Measurements from ENCODE around the gene SRBD1. TPM values are rescaled to one million over a fixed set of nuclear protein-coding genes. Genes with fewer than 3 reads are reported as not detected.

Gene SRBD1
- total RNA-seq, 2 donors from 2014 or later, result 17.6 to 25.4 TPM

DNA sequence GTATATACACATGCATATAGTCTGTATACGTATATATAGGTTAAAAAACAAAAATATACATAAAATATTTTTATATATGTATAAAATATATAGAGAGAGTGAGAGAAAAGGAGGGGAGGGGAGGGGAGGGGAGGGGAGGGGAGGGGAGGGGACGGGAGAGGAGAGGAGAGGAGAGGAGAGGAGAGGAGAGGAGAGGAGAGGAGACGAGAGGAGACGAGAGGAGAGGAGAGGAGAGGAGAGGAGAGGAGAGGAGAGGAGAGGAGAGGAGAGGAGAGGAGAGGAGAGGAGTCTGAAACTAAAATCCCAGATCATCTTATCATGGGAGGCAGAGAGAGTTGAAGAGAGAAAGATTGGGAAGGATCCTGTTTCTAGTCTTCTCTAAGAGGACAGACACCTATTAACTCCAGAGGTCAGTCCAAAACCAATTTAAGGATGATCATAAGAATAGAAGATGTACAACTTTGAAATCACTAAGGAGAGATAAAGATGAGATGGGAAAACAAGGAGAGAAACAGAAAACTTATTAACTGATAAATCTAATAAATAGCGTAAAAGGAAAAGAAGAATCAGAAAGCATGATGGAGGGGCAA is 195.4 kb downstream of the SRBD1 start:
- peaks cover 26% of the 10 kb centered on the region for H3K36me3 Mint-ChIP-seq

DNA sequence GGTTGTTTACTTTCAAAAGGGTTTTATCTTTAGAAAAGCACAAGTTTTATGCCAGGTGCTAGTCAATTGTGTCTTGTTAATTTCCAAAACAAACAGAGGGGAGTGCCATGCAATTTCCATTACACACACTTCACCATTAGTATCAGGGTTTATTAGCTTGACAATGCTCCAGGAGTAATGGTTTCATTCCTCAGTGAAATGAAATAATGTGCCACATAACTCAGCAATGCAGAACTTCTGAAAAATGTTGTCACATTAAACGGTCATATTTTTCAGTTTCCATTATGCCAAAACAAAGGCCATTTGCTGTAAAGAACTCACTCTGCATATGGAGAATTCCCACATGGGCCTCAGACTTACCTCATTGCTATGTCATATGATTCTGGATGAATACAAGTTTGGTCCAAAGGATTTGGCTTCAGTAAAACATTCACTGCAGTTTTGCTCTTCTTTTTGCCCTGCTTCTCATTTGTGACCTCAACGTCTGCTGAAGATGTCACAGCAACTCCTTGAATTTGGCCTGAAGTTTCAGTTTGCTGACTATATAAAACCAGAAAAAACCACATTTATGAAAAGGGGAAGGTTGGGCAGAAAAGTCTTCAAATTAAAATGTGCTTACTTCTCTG is 198.2 kb downstream of the SRBD1 start:
- Mint-ChIP-seq H3K36me3 (peaks cover 15% of the 10 kb centered on the region), H3K4me3 (no peak overlapping the region), H3K9me3 (no peaks in the 10 kb centered on the region), H3K27ac (no peak overlapping the region), H3K4me1 (ENCODE audit: low read depth in 2 of 2) (no peaks in the 10 kb centered on the region), H3K27me3 (no peaks in the 10 kb centered on the region)
- ATAC-seq (no peak), DNase-seq (ENCODE audit: low spot score) (no peak)

More for the DNA sequence above, 195.4 kb downstream of the SRBD1 start:
- Mint-ChIP-seq H3K9me3 (no peaks in the 10 kb centered on the region), H3K27ac (no peak overlapping the region), H3K4me1 (ENCODE audit: low read depth in 2 of 2) (no peaks in the 10 kb centered on the region), H3K4me3 (no peak overlapping the region), H3K27me3 (no peaks in the 10 kb centered on the region)
- DNase-seq (ENCODE audit: low spot score) (no peak), ATAC-seq (no peak)

DNA sequence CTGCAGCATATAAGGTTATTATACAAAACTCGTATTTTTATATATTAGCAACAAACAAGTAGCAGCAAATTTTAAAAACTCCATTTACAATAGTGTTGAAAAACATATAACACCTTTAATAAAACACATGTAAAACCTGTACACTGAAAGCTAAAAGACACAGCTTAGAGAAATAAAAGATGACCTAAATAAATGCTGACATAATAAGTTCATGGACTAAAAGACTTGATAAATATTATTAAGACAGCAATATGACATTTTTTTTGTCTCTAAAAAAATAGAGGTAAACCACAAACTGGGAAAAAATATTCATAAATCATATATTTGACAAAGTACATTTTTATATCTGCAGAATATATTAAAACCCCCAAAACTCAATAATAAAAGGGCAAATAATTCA is 201.4 kb downstream of the SRBD1 start:
- Mint-ChIP-seq H3K27me3 (no peaks in the 10 kb centered on the region), H3K36me3 (peaks cover 15% of the 10 kb centered on the region), H3K4me3 (no peak overlapping the region), H3K27ac (no peak overlapping the region), H3K4me1 (ENCODE audit: low read depth in 2 of 2) (no peaks in the 10 kb centered on the region), H3K9me3 (no peaks in the 10 kb centered on the region)
- ATAC-seq (no peak), DNase-seq (ENCODE audit: low spot score) (no peak)

DNA sequence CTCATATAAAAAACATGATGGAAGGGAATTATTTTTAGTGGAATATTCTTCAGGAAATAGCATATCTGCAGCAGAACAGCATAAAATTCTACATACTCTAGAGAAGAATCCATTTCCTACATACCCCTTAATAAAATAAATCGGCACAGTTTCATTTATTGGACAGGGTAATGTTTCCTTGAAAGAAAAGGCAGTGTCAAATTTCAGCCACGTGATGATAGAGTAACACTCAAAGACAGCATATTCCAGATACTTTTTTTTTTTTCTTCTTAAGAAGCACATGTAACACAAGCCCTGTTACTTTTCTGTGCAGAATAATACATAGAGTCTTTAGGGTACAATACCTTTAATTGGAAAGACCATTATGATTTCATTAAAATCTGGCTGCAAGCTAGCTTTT is 204.4 kb downstream of the SRBD1 start:
- Mint-ChIP-seq H3K4me1 (ENCODE audit: low read depth in 2 of 2) (no peaks in the 10 kb centered on the region), H3K36me3 (peaks cover 7% of the 10 kb centered on the region), H3K9me3 (no peaks in the 10 kb centered on the region), H3K4me3 (no peak overlapping the region), H3K27ac (no peak overlapping the region), H3K27me3 (no peaks in the 10 kb centered on the region)
- ATAC-seq, result no peak
- no peak for DNase-seq (ENCODE audit: low spot score)

DNA sequence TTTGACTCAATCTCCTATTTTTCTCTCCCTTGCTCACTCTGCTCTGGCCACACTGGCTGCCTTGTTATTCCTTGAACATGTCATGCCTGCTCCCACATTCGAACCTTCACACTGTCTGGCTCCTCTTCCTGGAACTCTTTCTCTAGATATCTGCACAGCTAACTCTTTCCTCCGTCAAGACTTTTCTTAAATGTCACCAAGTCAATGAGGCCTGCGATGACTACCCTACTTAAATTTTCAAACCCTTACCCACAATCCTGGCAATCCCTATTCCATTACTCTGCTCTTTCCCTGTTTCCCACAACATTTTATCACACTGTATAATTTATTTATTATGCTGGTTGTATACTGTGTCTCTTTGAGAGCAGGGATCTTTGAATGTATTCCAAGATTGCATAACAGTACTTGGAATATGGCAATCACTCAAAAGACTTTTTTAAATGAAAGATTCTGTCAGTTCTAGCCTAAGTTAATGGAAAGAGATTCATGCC is 206.2 kb downstream of the SRBD1 start:
- Mint-ChIP-seq H3K4me3 (no peak overlapping the region), H3K4me1 (ENCODE audit: low read depth in 2 of 2) (no peaks in the 10 kb centered on the region), H3K36me3 (peaks cover 4% of the 10 kb centered on the region), H3K27me3 (no peaks in the 10 kb centered on the region), H3K27ac (no peak overlapping the region), H3K9me3 (no peaks in the 10 kb centered on the region)
- ATAC-seq, result no peak
- no peak for DNase-seq (ENCODE audit: low spot score)

DNA sequence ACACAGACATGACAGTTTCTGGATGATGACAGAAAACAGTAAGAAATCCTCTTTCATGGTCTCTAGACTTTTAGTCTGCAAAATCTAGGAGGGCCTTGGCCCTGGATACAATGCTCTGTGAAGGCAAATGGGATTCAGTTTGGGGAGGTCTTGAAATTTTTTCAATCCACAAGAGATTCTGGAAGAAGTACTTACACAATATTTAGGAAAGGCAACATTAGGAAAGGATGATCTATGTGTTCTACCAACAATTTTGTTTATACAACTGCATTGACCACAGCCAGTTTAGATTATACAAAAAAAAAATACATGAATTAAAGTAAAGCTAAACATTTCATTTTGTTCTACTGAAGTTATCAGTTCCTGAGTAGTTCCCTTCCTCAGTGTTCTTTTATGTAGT is 208.0 kb downstream of the SRBD1 start:
- Mint-ChIP-seq H3K27me3 (no peaks in the 10 kb centered on the region), H3K4me1 (ENCODE audit: low read depth in 2 of 2) (no peaks in the 10 kb centered on the region), H3K36me3 (peaks cover 4% of the 10 kb centered on the region), H3K27ac (no peak overlapping the region), H3K9me3 (no peaks in the 10 kb centered on the region), H3K4me3 (no peak overlapping the region)
- no peak for DNase-seq (ENCODE audit: low spot score)
- no peak for ATAC-seq

- DNase-seq (ENCODE audit: low spot score) (no peak), ATAC-seq (no peak)
- Mint-ChIP-seq H3K9me3 (no peaks in the 10 kb centered on the region), H3K36me3 (peaks cover 4% of the 10 kb centered on the region), H3K4me1 (ENCODE audit: low read depth in 2 of 2) (no peaks in the 10 kb centered on the region), H3K27me3 (no peaks in the 10 kb centered on the region), H3K4me3 (no peak overlapping the region), H3K27ac (no peak overlapping the region)
These were observed 209.6 kb downstream of the SRBD1 start for GRCh38 chr2:45401431-45401922.

- H3K27me3 Mint-ChIP-seq, result no peaks in the 10 kb centered on the region
- no peaks in the 10 kb centered on the region for H3K9me3 Mint-ChIP-seq
- DNase-seq (ENCODE audit: low spot score) (no peak), ATAC-seq (no peak)
- H3K4me3 Mint-ChIP-seq, result no peak overlapping the region
- peaks cover 4% of the 10 kb centered on the region for H3K36me3 Mint-ChIP-seq
- no peak overlapping the region for H3K27ac Mint-ChIP-seq
- no peaks in the 10 kb centered on the region for H3K4me1 Mint-ChIP-seq (ENCODE audit: low read depth in 2 of 2)
These were observed 211.9 kb downstream of the SRBD1 start for GRCh38 chr2:45399040-45399784.

GRCh38 chr2:45397292-45397691 is 213.8 kb downstream of the SRBD1 start:
- DNase-seq (ENCODE audit: low spot score) (no peak), ATAC-seq (no peak)
- H3K4me3 Mint-ChIP-seq, result no peak overlapping the region
- H3K36me3 Mint-ChIP-seq, result peaks cover 4% of the 10 kb centered on the region
- no peaks in the 10 kb centered on the region for H3K27me3 Mint-ChIP-seq
- H3K4me1 Mint-ChIP-seq (ENCODE audit: low read depth in 2 of 2), result no peaks in the 10 kb centered on the region
- no peak overlapping the region for H3K27ac Mint-ChIP-seq
- H3K9me3 Mint-ChIP-seq, result no peaks in the 10 kb centered on the region

- ATAC-seq (no peak), DNase-seq (ENCODE audit: low spot score) (no peak)
- Mint-ChIP-seq H3K27ac (no peak overlapping the region), H3K4me3 (no peak overlapping the region), H3K4me1 (ENCODE audit: low read depth in 2 of 2) (no peaks in the 10 kb centered on the region), H3K9me3 (no peaks in the 10 kb centered on the region), H3K36me3 (peaks cover 2% of the 10 kb centered on the region), H3K27me3 (no peaks in the 10 kb centered on the region)
These were observed 214.4 kb downstream of the SRBD1 start for GRCh38 chr2:45396671-45397070.

DNA sequence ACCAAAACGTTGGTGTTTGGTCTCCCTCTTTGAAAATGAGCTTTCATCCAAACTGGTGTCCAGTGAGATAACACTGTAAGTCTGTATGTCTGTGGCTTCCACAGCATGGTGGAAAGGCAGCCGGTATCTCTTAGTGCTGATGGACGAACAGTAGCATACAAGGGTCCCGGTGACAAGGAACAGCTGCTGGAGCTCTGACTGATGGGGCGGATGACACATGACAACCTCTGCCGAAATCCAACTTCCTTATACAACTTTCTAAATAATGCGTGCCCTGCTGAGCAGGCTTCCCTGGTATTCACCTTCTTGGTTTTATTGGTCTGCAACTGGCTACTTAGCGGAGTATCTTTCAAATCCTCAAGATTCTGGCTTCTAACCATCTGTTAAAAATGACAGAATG is 216.2 kb downstream of the SRBD1 start:
- no peak for DNase-seq (ENCODE audit: low spot score)
- ATAC-seq, result no peak
- Mint-ChIP-seq H3K4me3 (no peak overlapping the region), H3K27ac (no peak overlapping the region), H3K27me3 (no peaks in the 10 kb centered on the region), H3K36me3 (peaks cover 8% of the 10 kb centered on the region), H3K4me1 (ENCODE audit: low read depth in 2 of 2) (no peaks in the 10 kb centered on the region), H3K9me3 (no peaks in the 10 kb centered on the region)

DNA sequence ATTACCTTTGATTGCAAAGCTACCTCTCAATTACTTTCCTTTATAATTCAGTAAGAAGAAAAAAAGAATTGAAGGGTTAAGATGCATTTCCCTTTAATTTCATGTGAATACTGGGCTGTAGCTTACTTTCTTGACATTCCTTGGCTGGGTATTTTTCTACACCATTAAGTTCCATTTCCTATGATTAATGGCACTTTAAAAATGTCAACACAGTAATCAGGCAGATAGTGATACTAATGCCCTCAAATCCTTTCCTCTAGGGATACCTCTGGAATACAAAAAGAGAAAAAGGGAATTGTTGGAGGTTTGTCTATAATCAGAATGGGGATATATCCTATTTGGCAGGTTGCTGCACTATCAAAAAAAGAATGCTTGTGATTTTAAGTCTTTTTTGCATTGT is 216.9 kb downstream of the SRBD1 start:
- no peak for ATAC-seq
- no peaks in the 10 kb centered on the region for H3K4me1 Mint-ChIP-seq (ENCODE audit: low read depth in 2 of 2)
- H3K27me3 Mint-ChIP-seq, result no peaks in the 10 kb centered on the region
- H3K27ac Mint-ChIP-seq, result no peak overlapping the region
- H3K4me3 Mint-ChIP-seq, result no peak overlapping the region
- H3K36me3 Mint-ChIP-seq, result peaks cover 8% of the 10 kb centered on the region
- H3K9me3 Mint-ChIP-seq, result no peaks in the 10 kb centered on the region
- DNase-seq (ENCODE audit: low spot score), result no peak

- Mint-ChIP-seq H3K4me1 (ENCODE audit: low read depth in 2 of 2) (no peaks in the 10 kb centered on the region), H3K27me3 (no peaks in the 10 kb centered on the region), H3K9me3 (no peaks in the 10 kb centered on the region), H3K4me3 (no peak overlapping the region), H3K27ac (no peak overlapping the region), H3K36me3 (peaks cover 23% of the 10 kb centered on the region)
- no peak for ATAC-seq
- DNase-seq (ENCODE audit: low spot score), result no peak
These were observed 219.2 kb downstream of the SRBD1 start for GRCh38 chr2:45391866-45392265.

GRCh38 chr2:45390861-45391260 is 220.2 kb downstream of the SRBD1 start:
- Mint-ChIP-seq H3K4me1 (ENCODE audit: low read depth in 2 of 2) (no peaks in the 10 kb centered on the region), H3K9me3 (no peaks in the 10 kb centered on the region), H3K36me3 (peaks cover 23% of the 10 kb centered on the region), H3K27ac (no peak overlapping the region), H3K27me3 (no peaks in the 10 kb centered on the region), H3K4me3 (no peak overlapping the region)
- ATAC-seq (no peak), DNase-seq (ENCODE audit: low spot score) (no peak)
